ENCODE results near the gene PMS2.
"Not testable (repeated sequence)": the region's sequence is repeated elsewhere in the genome, so short reads cannot be mapped to it uniquely, and the experiment has no call there.

Gene PMS2

GRCh38 chr7:6008668-6009611, at the start of gene PMS2, which contains the start of gene AIMP2:
Gene PMS2, minus strand, starts transcription at chr7:6009049. Its CDS starts 30 bp downstream, at chr7:6009019.
Gene AIMP2, plus strand, starts transcription at chr7:6009272. Its CDS starts 92 bp downstream, at chr7:6009364.
- peak; percentile 99 to 100 for DNase-seq

GRCh38 chr7:6057316-6058129, 48.7 kb upstream of the PMS2 start:
- DNase-seq = no peak

GRCh38 chr7:6056616-6057015, 47.8 kb upstream of the PMS2 start:
- DNase-seq = no peak

- DNase-seq = not testable (repeated sequence)
Observed at GRCh38 chr7:6051185-6051584, 42.3 kb upstream of the PMS2 start.

- DNase-seq = no peak
Observed at GRCh38 chr7:6049780-6050179, 40.9 kb upstream of the PMS2 start.

GRCh38 chr7:6035686-6036085, 26.8 kb upstream of the PMS2 start:
- DNase-seq = no peak

GRCh38 chr7:6035165-6035564, 26.3 kb upstream of the PMS2 start:
- no peak for DNase-seq

- no peak for DNase-seq
Observed at GRCh38 chr7:6032641-6033040, 23.8 kb upstream of the PMS2 start.

GRCh38 chr7:6032167-6032566, 23.3 kb upstream of the PMS2 start:
- DNase-seq = no peak

GRCh38 chr7:6031567-6031966, 22.7 kb upstream of the PMS2 start:
- DNase-seq = no peak

- DNase-seq = no peak
Observed at GRCh38 chr7:6030988-6031387, 22.1 kb upstream of the PMS2 start, which contains the start of gene ANKRD61. Gene ANKRD61, plus strand, starts transcription at chr7:6031376. Its CDS starts 0 bp downstream, at chr7:6031376.

- DNase-seq = no peak
Observed at GRCh38 chr7:6028563-6028962, 19.7 kb upstream of the PMS2 start.

- DNase-seq = no peak
Observed at GRCh38 chr7:6027806-6028365, 19.0 kb upstream of the PMS2 start.

- DNase-seq = no peak
Observed at GRCh38 chr7:6026820-6027311, 18.0 kb upstream of the PMS2 start.

- DNase-seq = peak; percentile 85 to 93
Observed at GRCh38 chr7:6026011-6026819, 17.4 kb upstream of the PMS2 start.

GRCh38 chr7:6023974-6024435, 15.2 kb upstream of the PMS2 start:
- DNase-seq = no peak

GRCh38 chr7:6022707-6023106, 13.9 kb upstream of the PMS2 start:
- DNase-seq = no peak

GRCh38 chr7:6020371-6021286, 11.8 kb upstream of the PMS2 start:
- peak; percentile 38 to 40 for DNase-seq

GRCh38 chr7:6016653-6016966, 7.8 kb upstream of the PMS2 start:
- DNase-seq = no peak

- DNase-seq = no peak
Observed at GRCh38 chr7:6015917-6016652, 7.2 kb upstream of the PMS2 start.
